Activated T-helper 9 cell treated with anti-CD3 and anti-CD28 coated beads, Interleukin-2, amount 50 U/mL, for 16 hours (primary cell): ENCODE data around the gene RAB8B.

ENCODE experiments used
- DNase-seq: peaks from one replicate; pipeline ENCODE4 v3.0.0-alpha.2; 2020; ENCODE audit warnings: low read depth

RAB8B gene

DNA sequence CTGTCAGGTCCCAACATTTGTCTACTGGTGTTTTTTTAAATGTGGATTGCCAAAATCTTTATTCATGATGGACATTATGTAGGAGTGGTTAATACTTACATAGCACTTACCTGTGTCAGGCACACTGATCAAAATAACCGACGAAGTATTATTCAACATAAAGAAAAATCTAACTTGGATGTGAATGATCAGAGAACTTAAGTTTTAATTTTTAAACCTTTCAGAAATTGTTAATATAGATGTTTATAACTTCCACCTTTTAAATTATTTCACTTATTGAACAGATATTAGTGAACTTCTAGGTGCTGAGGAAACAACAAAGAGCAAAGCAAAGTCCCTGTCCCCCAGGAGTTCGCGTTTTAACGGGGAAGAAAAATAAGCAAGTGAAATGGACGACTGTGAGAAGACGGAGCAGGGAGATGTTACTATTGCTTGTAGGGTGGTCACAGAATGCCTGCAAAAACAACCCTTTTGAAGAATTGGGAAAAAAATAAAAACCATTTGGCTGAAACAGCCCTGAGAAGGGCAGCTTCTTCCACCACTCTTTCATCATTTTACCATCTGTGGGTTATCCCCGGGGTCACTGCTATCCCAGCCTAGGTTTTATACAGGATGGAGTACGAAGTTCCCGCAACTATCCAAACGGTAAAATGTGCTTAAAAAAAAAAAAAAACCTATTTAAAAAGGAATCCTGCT, 87.1 kb downstream of the RAB8B start:
- DNase-seq = no peak

GRCh38 chr15:63277038-63277892, 87.9 kb downstream of the RAB8B start, which contains the start of gene APH1B:
Gene APH1B (plus strand): TSS chr15:63277605. CDS start chr15:63277624, 19 bp downstream.
- DNase-seq = peak; percentile 73

GRCh38 chr15:63277893-63278456, 88.6 kb downstream of the RAB8B start:
- DNase-seq = no peak

GRCh38 chr15:63283126-63283525, 93.7 kb downstream of the RAB8B start:
- no peak for DNase-seq

- no peak for DNase-seq
Observed at GRCh38 chr15:63284335-63284734, 94.9 kb downstream of the RAB8B start.

DNA sequence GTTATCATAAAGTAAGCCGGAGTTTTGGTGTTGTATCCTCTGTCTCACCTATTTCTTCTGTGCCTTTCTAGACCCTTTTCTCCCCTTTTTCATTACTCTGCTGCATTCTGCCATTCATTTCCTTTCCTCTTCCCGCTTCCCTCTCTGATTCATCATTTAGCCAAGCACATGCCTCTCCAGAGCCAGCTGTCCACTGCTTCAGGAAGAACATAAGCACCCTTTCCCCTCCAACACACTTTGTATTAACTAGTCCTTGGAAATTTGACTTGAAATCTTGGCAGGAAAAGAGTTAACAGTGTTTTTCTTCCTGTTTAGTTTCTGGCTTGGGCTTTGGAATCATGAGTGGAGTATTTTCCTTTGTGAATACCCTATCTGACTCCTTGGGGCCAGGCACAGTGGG, 97.7 kb downstream of the RAB8B start:
- DNase-seq = no peak

- no peak for DNase-seq
Observed at GRCh38 chr15:63288342-63288741, 98.9 kb downstream of the RAB8B start.

DNA sequence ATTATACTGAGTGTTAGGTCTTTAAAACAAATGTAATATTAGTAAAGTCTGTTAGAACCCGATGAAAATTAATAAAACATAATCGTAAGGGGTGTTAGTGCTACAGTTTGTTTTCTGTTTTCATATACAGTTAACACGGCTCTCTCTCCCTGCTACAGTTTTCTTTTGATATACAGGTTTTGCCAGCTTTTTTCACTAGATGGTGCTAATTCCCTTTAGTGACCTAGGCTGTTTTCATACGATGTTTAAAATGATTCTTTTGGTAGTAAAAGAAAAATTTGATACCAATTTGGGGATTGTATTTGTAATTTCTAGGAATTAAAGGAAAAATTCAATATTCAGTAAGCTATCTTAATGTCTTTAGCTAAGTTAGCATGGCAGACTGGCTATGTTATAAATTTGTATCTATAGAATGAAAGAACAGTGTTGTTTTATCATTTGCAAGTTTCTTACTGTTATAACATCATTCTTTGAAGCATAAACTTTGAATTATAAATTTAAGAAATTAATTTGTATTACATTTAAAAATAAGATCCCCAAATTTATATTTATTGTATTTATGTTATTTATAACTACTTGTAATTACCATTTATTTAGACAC, 99.5 kb downstream of the RAB8B start:
- DNase-seq = no peak

- DNase-seq = no peak
Observed at GRCh38 chr15:63291507-63291906, 102.1 kb downstream of the RAB8B start.

- DNase-seq = no peak
Observed at GRCh38 chr15:63292241-63292640, 102.8 kb downstream of the RAB8B start.

- no peak for DNase-seq
Observed at GRCh38 chr15:63292771-63293170, 103.4 kb downstream of the RAB8B start.

DNA sequence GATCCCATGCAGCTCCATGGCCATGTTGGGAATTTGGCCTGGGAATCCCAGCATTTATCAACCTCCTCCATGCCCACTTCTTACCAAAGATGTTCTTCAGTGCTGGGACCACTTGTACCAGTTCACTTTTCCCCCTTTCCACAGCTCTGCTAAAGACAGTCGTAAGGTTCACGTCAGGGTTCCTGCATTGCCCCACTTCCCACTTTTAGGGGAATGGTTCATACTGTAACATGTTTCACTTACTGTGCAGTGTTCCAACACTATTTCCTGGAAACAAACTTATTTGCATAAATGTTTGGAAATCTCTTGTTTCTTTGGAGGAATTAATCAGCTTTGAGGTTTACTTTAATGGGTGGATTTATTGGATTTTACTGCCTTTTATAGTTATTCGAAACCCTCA, 105.0 kb downstream of the RAB8B start:
- DNase-seq = no peak

DNA sequence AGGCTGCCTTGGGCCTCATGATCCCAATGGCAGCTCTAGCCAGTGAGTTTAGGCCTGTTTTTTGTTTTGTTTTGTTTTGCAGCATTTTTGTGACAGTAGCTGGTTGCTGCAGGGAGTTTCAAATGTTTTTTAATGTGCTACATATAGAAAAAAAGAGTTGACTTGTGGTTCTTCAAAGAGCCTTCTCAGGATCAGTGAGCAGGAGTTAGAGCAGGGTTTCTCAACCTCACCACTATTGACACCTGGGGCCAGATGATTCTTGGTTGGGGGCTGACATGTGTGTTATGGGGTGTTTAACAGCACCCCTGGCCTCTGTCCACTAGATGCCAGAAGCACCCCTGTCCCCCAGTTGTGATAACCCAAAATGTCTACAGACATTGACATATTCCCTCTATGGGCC, 105.9 kb downstream of the RAB8B start:
- DNase-seq = no peak

GRCh38 chr15:63296195-63296594, 106.8 kb downstream of the RAB8B start:
- DNase-seq = no peak

- no peak for DNase-seq
Observed at GRCh38 chr15:63299943-63300575, 110.7 kb downstream of the RAB8B start.

DNA sequence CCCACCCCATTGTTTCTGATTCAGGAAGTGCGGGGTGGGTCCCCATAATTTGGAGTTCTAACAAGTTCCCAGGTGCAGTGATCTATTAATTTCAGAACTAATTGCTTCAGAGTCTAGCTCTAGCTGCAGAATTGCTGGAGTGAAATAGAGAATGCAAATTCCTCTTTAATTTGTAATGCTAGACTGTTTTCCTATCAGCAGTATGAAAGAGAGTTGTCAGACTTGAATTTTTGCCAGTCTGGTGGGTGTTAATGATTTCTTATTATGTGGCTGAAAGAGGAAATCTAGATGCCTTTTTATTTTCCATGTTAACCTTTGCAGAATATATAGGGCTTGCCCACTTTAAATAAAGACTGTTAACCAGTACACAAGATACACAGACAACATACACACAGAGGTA, 111.7 kb downstream of the RAB8B start:
- DNase-seq = no peak

- DNase-seq = no peak
Observed at GRCh38 chr15:63305260-63305659, 115.9 kb downstream of the RAB8B start.

GRCh38 chr15:63306492-63307073, 117.2 kb downstream of the RAB8B start:
- DNase-seq = no peak

- no peak for DNase-seq
Observed at GRCh38 chr15:63308491-63308890, 119.1 kb downstream of the RAB8B start.

GRCh38 chr15:63308947-63309346, 119.5 kb downstream of the RAB8B start:
- DNase-seq = no peak

GRCh38 chr15:63310646-63311045, 121.2 kb downstream of the RAB8B start:
- no peak for DNase-seq

DNA sequence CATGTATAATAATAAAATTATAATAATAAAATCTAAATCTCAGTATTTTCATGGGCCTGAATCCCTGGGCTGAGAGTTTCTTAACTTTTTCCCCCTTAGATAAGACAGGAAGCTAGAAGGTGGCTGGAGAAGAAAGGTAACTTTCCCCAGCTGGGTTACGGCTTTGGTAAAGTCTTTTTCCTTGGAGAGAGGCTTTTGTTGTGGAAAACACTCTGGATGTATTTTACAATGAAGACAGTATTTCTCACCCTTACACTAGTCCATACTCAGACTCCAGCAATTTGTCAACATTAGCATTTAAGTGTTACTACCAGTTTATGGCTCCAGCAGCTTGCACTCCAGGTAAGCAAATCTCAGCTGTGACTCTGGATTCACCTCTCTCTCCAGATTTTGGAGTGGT, 122.9 kb downstream of the RAB8B start:
- no peak for DNase-seq
